CD1c-positive myeloid dendritic cell (primary cell): Measurements from ENCODE around the gene OR2B6.
"Not testable (repeated sequence)": the region's sequence is repeated elsewhere in the genome, so short reads cannot be mapped to it uniquely, and the experiment has no call there.

ENCODE experiments used
- DNase-seq: peaks from one replicate; pipeline ENCODE4 v3.0.0-alpha.2; 2016; ENCODE audit errors: extremely low spot score

OR2B6 gene

DNA sequence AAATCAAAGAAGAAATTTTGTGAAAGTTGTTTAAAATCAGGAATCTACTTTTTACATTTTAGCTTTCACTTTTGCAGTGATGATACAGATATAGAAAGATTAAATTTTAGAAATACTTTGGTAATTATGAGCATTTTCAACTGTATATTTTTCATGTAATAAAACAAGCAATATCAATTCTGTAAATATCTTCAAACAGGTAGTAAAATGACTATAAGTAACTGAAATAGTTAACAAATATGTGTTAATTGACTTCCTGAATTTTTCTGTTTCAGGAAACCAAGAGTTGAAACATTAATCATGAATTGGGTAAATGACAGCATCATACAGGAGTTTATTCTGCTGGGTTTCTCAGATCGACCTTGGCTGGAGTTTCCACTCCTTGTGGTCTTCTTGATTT lies at the start of gene OR2B6:
OR2B6 (plus strand) TSS at position 301 of the 400 bp plus-strand sequence; CDS start at position 301, 0 bp downstream.
- no peak for DNase-seq

DNA sequence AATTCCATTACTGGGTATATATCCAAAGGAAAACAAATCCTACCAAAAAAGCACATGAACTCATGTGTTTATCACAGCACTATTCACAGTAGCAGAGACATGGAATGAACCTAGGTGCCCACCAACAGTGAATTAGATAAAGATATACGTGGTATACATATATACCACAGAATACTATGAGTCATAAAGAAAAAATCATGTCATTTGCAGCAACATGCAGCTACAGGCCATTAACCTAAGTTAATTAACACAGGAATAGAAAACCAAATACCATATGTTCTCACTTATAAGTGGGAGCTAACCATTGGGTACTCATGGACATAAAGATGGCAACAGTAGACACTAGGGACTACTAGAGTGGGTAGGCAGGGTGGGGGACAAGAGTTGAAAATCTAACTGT lies 49.0 kb upstream of the OR2B6 start:
- DNase-seq = no peak

DNA sequence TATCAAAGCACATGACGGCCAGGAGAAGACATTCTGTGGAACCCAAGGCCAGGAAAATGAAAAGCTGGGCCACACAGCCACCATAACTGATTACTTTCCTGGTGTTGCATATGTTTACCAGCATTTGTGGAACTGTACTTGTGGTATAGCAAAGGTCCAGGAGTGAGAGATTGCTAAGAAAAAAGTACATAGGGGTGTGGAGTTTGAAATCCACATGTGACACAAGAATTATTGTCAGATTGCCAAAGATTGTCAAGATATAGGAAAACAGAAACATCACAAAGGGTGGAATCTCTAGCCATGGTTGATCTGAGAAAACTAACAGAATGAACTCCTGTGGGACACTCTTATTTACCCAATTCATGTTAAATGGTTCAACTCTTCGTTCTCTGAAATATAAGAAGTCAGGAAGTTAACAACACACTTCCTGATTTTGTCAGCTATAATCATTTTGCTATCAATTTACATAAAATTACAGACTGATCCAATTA lies 45.0 kb upstream of the OR2B6 start, which contains the start of gene OR2B2:
OR2B2 (minus strand) TSS at position 441 of the 491 bp plus-strand sequence; CDS start at position 364, 77 bp downstream.
- no peak for DNase-seq

DNA sequence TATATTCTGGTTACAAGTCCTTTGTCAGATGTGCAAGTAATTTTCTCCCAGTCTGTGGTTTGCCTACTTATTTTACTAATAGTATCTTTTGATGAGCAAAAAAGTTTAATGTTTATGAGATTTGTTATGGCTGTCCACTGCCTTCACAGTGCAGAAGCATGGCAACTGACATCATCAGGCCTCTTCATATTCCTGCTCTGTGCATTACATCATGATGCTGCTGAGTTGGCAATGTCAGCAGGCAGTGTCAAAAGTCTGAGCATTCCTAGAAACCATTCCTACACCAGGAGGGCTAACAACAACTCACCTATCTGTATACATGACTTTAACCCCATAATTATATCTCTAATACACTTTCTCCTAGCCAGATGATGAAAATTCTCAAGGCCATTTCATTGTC lies 34.1 kb upstream of the OR2B6 start:
- DNase-seq = no peak

DNA sequence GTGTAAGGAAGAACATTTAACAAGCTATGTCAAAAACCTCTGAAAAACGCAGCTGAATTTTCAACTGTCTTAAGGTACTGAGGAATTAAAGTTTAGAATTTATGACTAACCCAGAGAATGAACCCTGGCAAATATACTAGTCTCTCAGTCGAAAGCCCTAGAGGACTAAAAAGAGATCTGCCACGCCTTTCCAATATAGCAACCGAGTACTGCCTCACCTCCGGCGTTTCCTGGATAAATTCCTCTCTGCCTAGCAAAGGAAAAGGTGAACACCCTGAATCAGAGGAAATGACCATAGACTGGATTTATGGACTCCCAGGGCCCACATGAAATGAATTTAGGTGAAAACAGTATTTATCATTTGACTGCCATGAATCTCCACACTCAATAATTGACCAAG lies 32.9 kb upstream of the OR2B6 start:
- no peak for DNase-seq

DNA sequence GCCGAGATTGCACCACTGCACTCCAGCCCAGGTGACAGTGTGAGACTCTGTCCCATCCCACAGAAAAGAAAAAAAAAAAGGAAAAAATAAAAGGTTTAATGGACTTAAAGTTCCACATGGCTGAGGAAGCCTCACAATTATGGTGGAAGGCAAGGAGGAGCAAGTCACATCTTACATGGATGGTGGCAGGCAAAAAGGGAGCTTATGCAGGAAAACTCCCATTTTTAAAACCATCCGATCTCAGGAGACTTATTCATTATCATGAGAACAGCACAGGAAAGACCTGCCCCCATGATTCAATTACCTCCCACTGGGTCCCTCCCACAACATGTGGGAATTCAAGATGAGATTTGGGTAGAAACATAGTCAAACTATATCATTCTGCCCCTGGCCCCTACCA lies 29.0 kb upstream of the OR2B6 start:
- DNase-seq = not testable (repeated sequence)

DNA sequence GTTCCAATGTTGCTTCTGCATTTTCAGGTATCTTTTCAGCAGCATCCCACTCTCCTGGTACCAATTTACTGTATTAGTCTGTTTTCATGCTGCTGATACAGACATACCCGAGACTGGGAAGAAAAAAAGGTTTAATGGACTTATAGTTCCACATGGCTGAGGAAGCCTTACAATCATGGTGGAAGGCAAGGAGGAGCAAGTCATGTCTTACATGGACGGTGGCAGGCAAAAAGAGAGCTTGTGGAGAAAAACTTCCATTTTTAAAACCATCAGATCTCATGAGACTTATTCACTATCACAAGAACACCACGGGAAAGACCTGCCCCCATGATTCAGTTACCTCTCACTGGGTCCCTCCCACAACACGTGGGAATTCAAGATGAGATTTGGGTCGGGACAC lies 27.1 kb upstream of the OR2B6 start:
- DNase-seq = not testable (repeated sequence)

DNA sequence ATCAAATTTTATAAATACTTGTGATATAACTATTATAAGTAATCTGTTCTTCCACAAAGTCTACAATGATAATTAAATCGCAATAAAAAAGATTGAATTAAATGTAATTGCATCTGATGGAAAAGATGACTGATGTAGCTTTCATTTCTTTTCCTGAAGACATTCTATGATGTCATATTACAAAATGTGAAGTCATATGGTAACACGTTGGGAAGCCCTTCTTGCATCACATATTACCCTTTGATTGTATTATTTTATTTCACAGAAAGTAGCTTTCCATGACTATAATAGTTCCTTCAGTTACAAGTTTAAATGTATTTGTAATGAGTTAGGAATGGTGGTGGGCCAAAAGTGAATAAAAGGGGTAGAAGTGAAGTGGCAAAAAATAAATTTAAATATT lies 25.8 kb upstream of the OR2B6 start:
- DNase-seq = no peak

DNA sequence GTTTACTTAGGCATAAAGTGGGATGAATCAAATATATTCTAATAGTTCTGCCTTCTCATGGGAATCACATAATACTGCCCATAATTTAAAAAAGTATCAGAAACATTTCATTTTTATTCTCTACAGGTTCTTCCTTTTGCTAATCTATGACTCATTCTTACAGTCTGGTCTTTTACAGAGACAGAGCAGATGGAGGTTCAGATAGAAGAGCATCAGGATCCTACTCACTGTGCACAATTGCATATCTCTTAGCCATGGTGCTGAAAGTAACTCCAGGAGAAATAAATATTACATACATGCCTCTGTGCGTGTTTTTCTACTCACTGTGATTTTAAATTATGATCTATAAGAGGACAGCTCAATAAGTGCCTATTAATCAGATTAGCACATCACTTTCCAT lies 16.3 kb upstream of the OR2B6 start:
- DNase-seq = no peak

DNA sequence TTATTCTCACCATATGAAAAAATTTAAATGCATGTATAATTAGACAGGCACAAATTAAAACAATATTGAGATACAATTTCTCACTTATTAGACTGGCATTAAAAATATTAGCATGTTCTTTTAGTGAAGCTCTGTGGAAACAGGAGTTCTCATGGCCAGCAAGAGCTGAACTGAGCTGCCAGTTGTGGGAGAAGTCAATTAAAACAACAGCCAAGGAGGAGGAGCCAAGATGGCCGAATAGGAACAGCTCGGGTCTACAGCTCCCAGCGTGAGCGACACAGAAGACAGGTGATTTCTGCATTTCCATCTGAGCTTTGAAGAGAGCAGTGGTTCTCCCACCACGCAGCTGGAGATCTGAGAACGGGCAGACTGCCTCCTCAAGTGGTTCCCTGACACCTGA lies 14.0 kb upstream of the OR2B6 start:
- DNase-seq = not testable (repeated sequence)

DNA sequence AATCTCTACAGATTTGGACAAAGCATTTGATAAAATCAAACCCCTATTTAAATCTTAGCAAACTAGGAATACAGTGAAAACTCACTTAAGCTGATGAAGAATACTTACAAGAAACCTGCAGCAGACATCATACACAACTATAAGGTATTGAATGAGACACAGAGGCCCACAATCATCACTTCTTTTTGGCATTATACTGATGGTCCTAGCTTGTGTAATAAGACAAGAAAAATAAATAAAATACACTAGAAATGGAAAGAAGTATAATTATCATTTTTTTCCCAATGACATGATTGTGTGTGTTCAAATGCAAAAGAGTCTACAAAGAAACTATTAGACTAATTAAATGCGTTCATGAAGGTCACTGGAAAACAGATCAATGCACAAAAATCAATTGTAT lies 8.8 kb upstream of the OR2B6 start:
- no peak for DNase-seq

DNA sequence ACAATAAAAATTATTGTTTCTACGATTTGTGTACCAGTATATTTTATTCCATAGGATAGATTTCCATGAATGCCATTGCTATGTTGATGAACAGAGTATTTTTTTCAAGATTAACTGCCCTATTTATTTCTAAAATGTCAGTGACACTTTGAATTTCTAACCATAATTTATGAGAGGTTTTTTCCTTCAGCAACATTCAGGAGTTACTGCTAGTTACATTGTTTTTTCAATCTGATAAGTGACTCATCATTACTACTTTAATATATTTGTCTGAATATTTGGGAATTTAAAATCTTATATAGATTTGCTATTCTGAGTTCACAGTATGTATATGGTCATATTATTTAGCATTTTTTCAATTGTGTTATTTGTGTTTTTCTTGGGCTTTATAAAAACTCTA lies 6.0 kb upstream of the OR2B6 start:
- DNase-seq = no peak

DNA sequence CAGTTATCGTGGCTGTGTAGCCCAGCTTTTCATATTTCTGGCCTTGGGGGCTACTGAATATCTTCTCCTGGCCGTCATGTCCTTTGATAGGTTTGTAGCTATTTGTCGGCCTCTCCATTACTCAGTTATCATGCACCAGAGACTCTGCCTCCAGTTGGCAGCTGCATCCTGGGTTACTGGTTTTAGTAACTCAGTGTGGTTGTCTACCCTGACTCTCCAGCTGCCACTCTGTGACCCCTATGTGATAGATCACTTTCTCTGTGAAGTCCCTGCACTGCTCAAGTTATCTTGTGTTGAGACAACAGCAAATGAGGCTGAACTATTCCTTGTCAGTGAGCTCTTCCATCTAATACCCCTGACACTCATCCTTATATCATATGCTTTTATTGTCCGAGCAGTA lies 475 bp downstream of the OR2B6 start:
- no peak for DNase-seq

DNA sequence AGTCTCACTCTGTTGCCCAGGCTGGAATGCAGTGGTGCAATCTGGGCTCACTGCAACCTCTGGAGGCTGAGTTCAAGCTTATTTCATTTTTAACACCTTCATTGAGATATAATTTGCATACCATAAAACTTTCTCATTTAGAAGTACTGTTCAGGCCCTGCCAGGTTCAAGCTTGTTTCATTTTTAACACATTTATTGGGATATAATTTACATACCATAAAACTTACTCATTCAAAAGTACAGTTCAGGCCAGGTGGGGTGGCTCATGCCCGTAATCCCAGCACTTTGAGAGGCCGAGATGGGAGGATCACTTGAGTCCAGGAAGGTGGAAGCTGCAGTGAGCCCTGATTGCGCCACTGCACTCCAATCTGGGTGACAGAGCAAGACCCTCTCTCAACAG lies 5.5 kb downstream of the OR2B6 start:
- DNase-seq = no peak

DNA sequence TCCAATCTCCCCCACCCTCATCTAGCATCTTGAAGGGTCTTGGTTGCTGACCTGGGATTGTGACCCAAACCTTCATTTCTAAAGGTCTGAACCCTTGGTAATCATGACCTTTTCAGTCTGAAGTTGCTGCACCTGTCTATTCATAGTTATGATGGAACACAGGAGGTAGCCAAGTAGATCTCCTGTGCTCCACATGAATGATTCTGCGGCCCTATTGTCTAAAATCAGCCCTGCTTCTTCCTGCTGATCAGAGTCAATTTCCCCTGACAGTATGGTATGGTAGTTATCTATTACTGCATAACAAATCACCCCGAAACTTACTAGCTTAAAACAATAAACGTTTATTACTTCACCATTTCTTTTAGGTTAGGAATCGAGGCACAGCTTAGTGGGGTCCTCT lies 9.0 kb downstream of the OR2B6 start:
- DNase-seq = no peak

DNA sequence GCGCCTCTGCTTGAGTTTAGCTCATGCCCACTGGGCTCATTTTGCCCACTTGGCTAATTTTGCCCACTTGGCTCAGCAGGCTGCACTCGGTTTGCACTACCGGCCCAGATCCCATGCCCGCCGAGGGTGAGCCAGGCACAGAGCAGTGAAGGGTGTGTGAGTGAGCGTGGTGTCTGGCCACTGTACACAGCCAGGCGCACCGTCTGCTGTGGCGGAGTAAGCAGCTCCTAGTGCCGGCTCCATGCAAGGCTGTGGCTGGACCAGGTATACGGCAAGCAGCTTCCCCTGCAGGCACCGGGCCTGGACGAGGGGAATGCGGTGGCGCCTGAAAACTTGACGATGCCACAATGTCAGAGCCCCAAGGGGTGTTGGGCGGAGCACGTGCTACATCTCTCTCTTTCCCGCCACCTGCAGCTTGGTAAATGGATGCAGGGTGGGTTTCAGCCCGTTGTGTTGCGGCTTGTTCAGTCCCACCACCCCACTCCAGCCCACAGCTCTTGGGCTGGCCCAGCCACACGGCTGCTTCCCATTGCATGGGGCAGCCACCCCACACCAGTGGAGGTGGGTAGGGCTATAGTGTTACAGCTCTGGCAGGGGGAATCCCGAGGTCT lies 9.9 kb downstream of the OR2B6 start:
- DNase-seq = no peak

DNA sequence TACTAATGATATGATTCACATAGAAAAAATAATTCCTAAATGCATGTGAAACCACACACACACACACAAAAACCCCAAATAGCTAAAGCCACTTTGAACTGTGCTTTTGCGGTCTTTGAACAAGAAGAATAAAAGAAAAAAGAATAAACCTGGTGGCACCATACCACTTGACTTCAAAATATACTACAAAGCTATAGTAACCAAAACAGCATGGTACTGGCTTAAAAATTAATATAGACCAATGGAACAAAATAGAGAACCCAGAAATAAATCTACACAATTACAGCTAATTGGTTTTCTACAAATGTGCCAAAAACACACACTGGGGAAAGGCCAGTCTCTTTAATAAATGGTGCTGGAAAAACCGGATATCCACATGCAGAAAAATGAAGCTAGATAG lies 13.4 kb downstream of the OR2B6 start:
- no peak for DNase-seq

DNA sequence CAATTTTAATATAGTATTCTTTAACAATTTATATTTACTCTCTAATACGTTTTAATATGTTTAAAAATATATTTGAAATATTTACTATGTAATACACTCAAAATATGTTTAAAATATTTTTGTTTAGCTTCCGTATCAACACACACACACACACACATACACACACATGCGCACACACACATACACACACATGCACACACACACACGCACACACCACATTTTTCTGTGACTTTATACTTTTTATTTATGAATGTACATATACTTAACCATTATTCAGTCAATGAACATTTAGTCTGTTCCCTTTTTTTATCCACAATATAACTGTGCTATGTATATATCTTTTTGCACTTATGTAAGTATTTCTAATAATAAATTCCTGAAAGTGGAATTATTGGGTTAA lies 15.7 kb downstream of the OR2B6 start:
- DNase-seq = no peak

DNA sequence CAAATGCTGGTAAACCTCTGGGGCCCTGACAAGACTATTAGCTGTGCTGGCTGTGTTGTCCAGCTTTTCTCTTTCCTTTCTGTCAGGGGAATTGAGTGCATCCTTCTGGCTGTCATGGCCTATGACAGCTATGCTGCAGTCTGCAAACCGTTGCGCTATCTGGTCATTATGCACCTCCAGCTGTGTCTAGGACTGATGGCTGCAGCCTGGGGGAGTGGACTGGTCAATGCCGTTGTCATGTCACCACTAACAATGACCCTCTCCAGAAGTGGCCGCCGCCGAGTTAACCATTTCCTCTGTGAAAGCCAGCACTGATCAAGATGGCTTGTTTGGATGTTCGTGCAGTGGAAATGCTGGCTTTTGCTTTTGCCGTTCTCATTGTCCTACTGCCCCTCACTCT lies 20.3 kb downstream of the OR2B6 start:
- DNase-seq = no peak

DNA sequence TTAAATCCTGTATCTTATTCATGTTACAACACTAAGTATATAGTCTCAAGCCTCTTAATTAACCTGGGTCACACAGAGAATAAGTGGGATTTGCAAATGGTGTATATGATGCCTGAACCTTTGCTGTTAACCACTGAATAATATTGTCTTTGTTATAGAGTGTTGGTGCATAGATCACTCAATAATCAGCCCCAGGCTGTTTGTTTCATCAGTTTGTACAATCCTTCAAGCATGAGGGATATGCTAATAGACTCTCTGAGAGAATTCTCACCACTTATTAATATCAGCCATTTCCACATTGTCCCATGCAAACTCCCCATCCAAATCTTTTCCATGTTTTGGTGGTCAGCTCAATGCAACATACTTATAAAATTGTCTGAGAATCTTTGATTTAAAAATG lies 21.7 kb downstream of the OR2B6 start:
- DNase-seq = no peak

DNA sequence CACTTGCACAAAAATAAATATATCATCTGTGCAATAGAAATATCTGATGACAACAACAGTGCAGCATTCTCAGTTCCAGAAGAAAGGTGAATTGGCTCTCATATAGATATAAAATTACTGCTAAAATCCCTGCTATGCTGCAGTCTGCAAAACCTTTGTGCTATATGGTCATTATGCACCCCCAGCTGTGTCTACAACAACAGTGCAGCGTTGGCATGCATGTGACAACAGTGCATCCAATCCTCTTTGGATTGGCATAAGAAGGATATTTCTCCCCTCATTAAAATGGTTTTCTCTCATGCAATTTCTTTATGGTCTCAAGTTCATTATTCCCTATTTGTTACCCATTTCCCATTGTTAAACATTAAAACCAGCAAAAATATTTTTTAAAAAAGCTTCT lies 23.1 kb downstream of the OR2B6 start:
- no peak for DNase-seq

DNA sequence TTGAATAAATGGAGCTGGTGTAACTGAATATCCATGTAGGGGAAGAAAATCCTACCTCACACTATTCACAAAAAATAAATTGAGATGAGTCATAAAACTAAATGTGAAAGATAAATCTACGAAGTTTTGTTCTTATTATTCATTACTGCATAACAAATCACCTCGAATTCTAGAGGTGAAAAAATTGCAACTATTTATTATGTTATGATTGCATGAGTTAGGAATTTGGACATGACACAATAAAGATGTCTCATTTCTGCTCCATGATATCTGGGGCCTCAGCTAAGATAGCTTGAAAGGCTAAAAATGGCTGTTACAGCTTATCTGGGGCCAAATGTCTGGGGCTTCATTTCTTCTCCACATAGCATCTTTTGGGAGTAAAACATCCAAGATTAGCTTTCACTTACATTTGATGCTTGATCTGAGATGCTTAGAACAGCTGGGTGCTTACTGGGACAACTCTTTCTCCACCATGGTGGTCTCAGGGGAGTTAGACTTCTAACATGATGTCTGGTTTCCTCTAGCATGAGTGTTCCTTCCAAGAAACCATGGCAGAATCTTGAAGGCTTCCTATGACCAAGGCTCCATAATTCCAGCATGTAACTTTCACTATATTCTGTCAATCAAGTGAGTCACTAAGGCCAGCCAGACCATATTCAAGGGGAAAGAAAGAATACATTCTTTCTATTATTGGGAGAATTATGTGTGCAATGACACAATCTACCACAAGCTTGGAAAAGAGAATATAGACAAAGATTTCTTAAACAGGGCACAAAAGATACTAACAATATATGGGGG lies 30.1 kb downstream of the OR2B6 start:
- DNase-seq = no peak

DNA sequence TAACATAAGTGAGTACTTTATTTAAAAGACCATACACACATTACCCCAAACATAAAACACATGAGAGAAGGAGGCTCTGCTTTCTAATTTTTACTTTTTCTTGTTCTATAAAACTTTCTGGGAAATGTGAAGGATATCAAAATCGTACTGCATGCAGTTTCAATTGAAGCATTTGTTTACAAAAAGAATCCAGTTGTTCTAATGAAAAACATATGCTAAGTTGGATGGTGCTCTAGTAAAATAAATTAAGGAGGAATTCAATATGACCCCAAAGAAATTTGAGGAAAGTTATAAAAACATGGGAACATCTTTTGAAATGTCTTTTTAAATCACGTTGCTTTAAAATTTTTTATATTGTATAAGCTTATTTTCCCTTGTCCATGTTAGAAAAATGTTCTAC lies 37.6 kb downstream of the OR2B6 start:
- no peak for DNase-seq
